Lung (tissue), 12 donors: ENCODE results near the gene NETO1. TPM values are rescaled to one million over a fixed set of nuclear protein-coding genes. Genes with fewer than 3 reads are reported as not detected.

ENCODE experiments used
- ATAC-seq: fragments of 200-7000 bp; cut with Tn5 transposase; one replicate; pipeline ENCODE4 v1.9.1; 2020; ENCODE audit warnings: moderate number of reproducible peaks; ENCODE audit not compliant: insufficient read depth, low FRiP score
- DNase-seq, 3 donors: peaks; one replicate each; pipeline ENCODE4 v3.0.0-alpha.2; 2013 to 2017
- H3K27ac ChIP-seq, 2 donors: one replicate each; pipeline ENCODE4 v1.5.1; 2013; ENCODE audit warnings: mild to moderate bottlenecking in 2 of 2, moderate library complexity in 2 of 2, control low read depth in 1 of 2, inconsistent platforms in 1 of 2, low read depth in 1 of 2, low read length in 1 of 2
- H3K27me3 ChIP-seq, 3 donors: one replicate each; pipeline ENCODE4 v1.5.1; 2013; ENCODE audit warnings: low read length in 2 of 3; ENCODE audit not compliant: control insufficient read depth in 3 of 3, insufficient read depth in 3 of 3
- H3K36me3 ChIP-seq, 4 donors: one replicate each; pipeline ENCODE4 v1.5.1; 2013; ENCODE audit warnings: low read length in 4 of 4, mild to moderate bottlenecking in 1 of 4, moderate library complexity in 1 of 4; ENCODE audit not compliant: control insufficient read depth in 4 of 4, insufficient read depth in 4 of 4
- H3K4me1 ChIP-seq, 5 donors: one replicate each; pipeline ENCODE4 v1.5.1; 2013; ENCODE audit warnings: low read length in 5 of 5, mild to moderate bottlenecking in 2 of 5, moderate library complexity in 1 of 5; ENCODE audit not compliant: control insufficient read depth in 5 of 5, insufficient read depth in 5 of 5
- H3K4me3 ChIP-seq: one replicate; pipeline ENCODE4 v1.5.1; 2013; ENCODE audit warnings: mild to moderate bottlenecking, control low read depth, moderate library complexity
- H3K9ac ChIP-seq, 2 donors: one replicate each; pipeline ENCODE4 v1.5.1; 2013; ENCODE audit warnings: low read length in 2 of 2, control low read depth in 1 of 2; ENCODE audit not compliant: insufficient read depth in 1 of 2
- H3K9me3 ChIP-seq, 4 donors: one replicate each; pipeline ENCODE4 v1.5.1; 2013; ENCODE audit warnings: low read length in 3 of 4, mild to moderate bottlenecking in 1 of 4, moderate library complexity in 1 of 4; ENCODE audit not compliant: control insufficient read depth in 4 of 4, insufficient read depth in 3 of 4
- WGBS, 2 donors: extraction: QIAGEN DNeasy Blood & Tissue Kit; methylation state at CpG; one replicate each; pipeline ENCODE4 v1.1.7; 2013; 5-methylcytosine and 5-hydroxymethylcytosine counted together
- polyA plus RNA-seq, 2 donors: library from polyadenylated mRNA; stranded (reverse); fragments of 200-250 nt; gene quantifications; one replicate each; pipeline ENCODE4 v1.2.1, GENCODE V29; 2013
- total RNA-seq, 2 donors: library from RNA; depleted of rRNA in 1 of 2; stranded (reverse); fragments of >200 nt in 1 of 2; gene quantifications; one replicate each; pipeline ENCODE4 v1.2.1, GENCODE V29; 2014 to 2021
- TF ChIP-seq, protein P1 (sequence below): IDR thresholded peaks from 2 replicates; pipeline ENCODE4 v1.5.1; 2012; ENCODE audit warnings: mild to moderate bottlenecking; ENCODE audit errors: control extremely low read depth, extremely low read depth
- donor health status: control.
- donor health status: control.
- donor health status: Bipolar disorder and iron deficiency.
- donor health status: healthy.
- donor health status: DM: yes; HTN: yes; CAD: no.

Gene NETO1
- total and polyA plus RNA-seq, 4 donors = 0.05 TPM; not detected in 3

GRCh38 chr18:72843743-72844142, 24.0 kb downstream of the NETO1 start:
- no peaks in the 10 kb centered on the region for H3K27me3 ChIP-seq
- TF ChIP-seq, protein P1, sequence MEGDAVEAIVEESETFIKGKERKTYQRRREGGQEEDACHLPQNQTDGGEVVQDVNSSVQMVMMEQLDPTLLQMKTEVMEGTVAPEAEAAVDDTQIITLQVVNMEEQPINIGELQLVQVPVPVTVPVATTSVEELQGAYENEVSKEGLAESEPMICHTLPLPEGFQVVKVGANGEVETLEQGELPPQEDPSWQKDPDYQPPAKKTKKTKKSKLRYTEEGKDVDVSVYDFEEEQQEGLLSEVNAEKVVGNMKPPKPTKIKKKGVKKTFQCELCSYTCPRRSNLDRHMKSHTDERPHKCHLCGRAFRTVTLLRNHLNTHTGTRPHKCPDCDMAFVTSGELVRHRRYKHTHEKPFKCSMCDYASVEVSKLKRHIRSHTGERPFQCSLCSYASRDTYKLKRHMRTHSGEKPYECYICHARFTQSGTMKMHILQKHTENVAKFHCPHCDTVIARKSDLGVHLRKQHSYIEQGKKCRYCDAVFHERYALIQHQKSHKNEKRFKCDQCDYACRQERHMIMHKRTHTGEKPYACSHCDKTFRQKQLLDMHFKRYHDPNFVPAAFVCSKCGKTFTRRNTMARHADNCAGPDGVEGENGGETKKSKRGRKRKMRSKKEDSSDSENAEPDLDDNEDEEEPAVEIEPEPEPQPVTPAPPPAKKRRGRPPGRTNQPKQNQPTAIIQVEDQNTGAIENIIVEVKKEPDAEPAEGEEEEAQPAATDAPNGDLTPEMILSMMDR = no peak
- DNase-seq (no peak), ATAC-seq (no peak)
- peaks cover 0 to 1% (median 0%) of the 10 kb centered on the region in 4 donors for H3K9me3 ChIP-seq
- WGBS, 2 donors = 82 to 89% methylated on average over 8 of the region's 8 CpGs
- no peak overlapping the region for H3K4me3 ChIP-seq
- H3K9ac ChIP-seq = no peak overlapping the region
- H3K36me3 ChIP-seq = no peaks in the 10 kb centered on the region
- no peak overlapping the region for H3K27ac ChIP-seq
- H3K4me1 ChIP-seq = no peaks in the 10 kb centered on the region

- no peak overlapping the region for H3K9ac ChIP-seq
- H3K4me1 ChIP-seq = no peaks in the 10 kb centered on the region
- H3K27ac ChIP-seq = no peak overlapping the region
- ATAC-seq (no peak), DNase-seq (no peak)
- no peaks in the 10 kb centered on the region for H3K9me3 ChIP-seq
- H3K36me3 ChIP-seq = no peaks in the 10 kb centered on the region
- H3K27me3 ChIP-seq = no peaks in the 10 kb centered on the region
- 4 to 15% methylated on average over 4 of the region's 4 CpGs for WGBS, 2 donors
- no peak overlapping the region for H3K4me3 ChIP-seq
- TF ChIP-seq, protein P1 = no peak
These were observed 27.7 kb downstream of the NETO1 start for GRCh38 chr18:72840109-72840508.

- H3K27me3 ChIP-seq = no peaks in the 10 kb centered on the region
- no peaks in the 10 kb centered on the region for H3K9me3 ChIP-seq
- H3K4me1 ChIP-seq = no peaks in the 10 kb centered on the region
- ATAC-seq (no peak), DNase-seq (no peak)
- no peak overlapping the region for H3K4me3 ChIP-seq
- WGBS, 2 donors = 79 to 82% methylated on average over 3 of the region's 3 CpGs
- H3K9ac ChIP-seq = no peak overlapping the region
- TF ChIP-seq, protein P1 = no peak
- no peaks in the 10 kb centered on the region for H3K36me3 ChIP-seq
- H3K27ac ChIP-seq = no peak overlapping the region
These were observed 33.1 kb downstream of the NETO1 start for GRCh38 chr18:72834731-72835130.

DNA sequence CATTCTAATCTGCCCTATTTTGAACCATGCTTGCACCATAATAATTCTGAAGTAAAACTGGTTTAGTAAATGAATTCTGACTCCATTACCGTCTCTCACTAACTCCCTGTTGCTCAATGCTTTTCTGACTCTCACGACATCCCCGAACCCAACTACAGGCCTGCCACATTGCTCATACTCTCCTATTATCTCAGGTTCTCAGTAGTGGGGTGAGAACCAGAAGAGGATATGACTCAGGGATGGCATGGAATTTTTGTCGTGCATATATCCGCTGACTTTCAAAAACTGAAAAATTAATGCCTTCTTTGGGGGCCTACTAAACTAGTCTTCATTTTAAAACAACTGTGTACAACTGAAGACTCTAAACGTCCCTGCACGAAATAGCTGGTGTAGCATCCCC, 34.3 kb downstream of the NETO1 start:
- TF ChIP-seq, protein P1 = no peak
- H3K36me3 ChIP-seq = no peaks in the 10 kb centered on the region
- no peak for DNase-seq
- H3K4me1 ChIP-seq = no peaks in the 10 kb centered on the region
- no peaks in the 10 kb centered on the region for H3K9me3 ChIP-seq
- H3K9ac ChIP-seq = no peak overlapping the region
- ATAC-seq = no peak
- no peak overlapping the region for H3K27ac ChIP-seq
- 92 to 95% methylated on average over 7 of the region's 7 CpGs for WGBS, 2 donors
- H3K27me3 ChIP-seq = no peaks in the 10 kb centered on the region
- H3K4me3 ChIP-seq = no peak overlapping the region
